DND-41 (cell line): ENCODE results near the gene TBCA.

Source experiments
- ATAC-seq: fragments of 200-7000 bp; cut with Tn5 transposase; 3 replicates; pipeline ENCODE4 v1.9.1; 2021; ENCODE audit warnings: low read depth; ENCODE audit not compliant: insufficient read depth
- DNase-seq: peaks from one replicate; pipeline ENCODE4 v3.0.0-alpha.2; 2020
- H2AFZ ChIP-seq: 2 replicates; pipeline ENCODE4 v1.6.0; 2012; ENCODE audit warnings: low read depth, low read length
- H3K27ac ChIP-seq: 2 replicates; pipeline ENCODE4 v1.5.1; 2012; ENCODE audit warnings: low read length, inconsistent platforms
- H3K27me3 ChIP-seq: fragments of 200-600 bp; sonication (generic); 2 replicates; pipeline ENCODE4 v1.6.0; 2012; ENCODE audit warnings: low read length, mild to moderate bottlenecking, inconsistent platforms; ENCODE audit not compliant: insufficient read depth, poor library complexity
- H3K36me3 ChIP-seq: 2 replicates; pipeline ENCODE4 v1.5.1; 2012; ENCODE audit warnings: low read length, inconsistent platforms; ENCODE audit not compliant: insufficient read depth
- H3K4me1 ChIP-seq: 2 replicates; pipeline ENCODE4 v1.5.1; 2012; ENCODE audit warnings: mild to moderate bottlenecking, low read length; ENCODE audit not compliant: insufficient read depth
- H3K4me2 ChIP-seq: 2 replicates; pipeline ENCODE4 v1.6.0; 2012; ENCODE audit warnings: mild to moderate bottlenecking, moderate library complexity, low read length, inconsistent platforms; ENCODE audit not compliant: insufficient read depth
- H3K4me3 ChIP-seq, 2 experiments: fragments of 200-600 bp in 1 of 2; shearing (Covaris generic) in 1 of 2; 2 replicates each; pipeline ENCODE4 v1.5.1; 2012 to 2016; ENCODE audit warnings: inconsistent platforms in 2 of 2, low read length in 2 of 2, mild to moderate bottlenecking in 2 of 2, low read depth in 1 of 2, moderate library complexity in 1 of 2
- H3K79me2 ChIP-seq: 2 replicates; pipeline ENCODE4 v1.6.0; 2012; ENCODE audit warnings: low read length, inconsistent platforms; ENCODE audit not compliant: insufficient read depth
- H3K9ac ChIP-seq: 2 replicates; pipeline ENCODE4 v1.6.0; 2012; ENCODE audit warnings: low read depth, mild to moderate bottlenecking, inconsistent platforms, low read length, moderate library complexity
- H3K9me3 ChIP-seq: 2 replicates; pipeline ENCODE4 v1.5.1; 2012; ENCODE audit warnings: low read length, moderate library complexity, mild to moderate bottlenecking, inconsistent platforms; ENCODE audit not compliant: insufficient read depth, severe bottlenecking
- H4K20me1 ChIP-seq: 2 replicates; pipeline ENCODE4 v1.6.0; 2012; ENCODE audit warnings: low read length; ENCODE audit not compliant: insufficient read depth
- EZH2 ChIP-seq: IDR thresholded peaks from 3 replicates; pipeline ENCODE4 v1.6.1; 2012; ENCODE audit warnings: borderline replicate concordance, low read depth, mild to moderate bottlenecking, moderate library complexity, low read length, inconsistent platforms; ENCODE audit not compliant: severe bottlenecking
- TF ChIP-seq, protein P1 (sequence below): IDR thresholded peaks from 2 replicates; pipeline ENCODE4 v1.5.1; 2012; ENCODE audit warnings: borderline replicate concordance, low read length, moderate library complexity, mild to moderate bottlenecking; ENCODE audit not compliant: poor library complexity, severe bottlenecking; ENCODE audit errors: extremely low read depth

TBCA gene

GRCh38 chr5:77772729-77773128 is 3.4 kb downstream of the TBCA start:
- no peak for TF ChIP-seq EZH2
- TF ChIP-seq, protein P1, sequence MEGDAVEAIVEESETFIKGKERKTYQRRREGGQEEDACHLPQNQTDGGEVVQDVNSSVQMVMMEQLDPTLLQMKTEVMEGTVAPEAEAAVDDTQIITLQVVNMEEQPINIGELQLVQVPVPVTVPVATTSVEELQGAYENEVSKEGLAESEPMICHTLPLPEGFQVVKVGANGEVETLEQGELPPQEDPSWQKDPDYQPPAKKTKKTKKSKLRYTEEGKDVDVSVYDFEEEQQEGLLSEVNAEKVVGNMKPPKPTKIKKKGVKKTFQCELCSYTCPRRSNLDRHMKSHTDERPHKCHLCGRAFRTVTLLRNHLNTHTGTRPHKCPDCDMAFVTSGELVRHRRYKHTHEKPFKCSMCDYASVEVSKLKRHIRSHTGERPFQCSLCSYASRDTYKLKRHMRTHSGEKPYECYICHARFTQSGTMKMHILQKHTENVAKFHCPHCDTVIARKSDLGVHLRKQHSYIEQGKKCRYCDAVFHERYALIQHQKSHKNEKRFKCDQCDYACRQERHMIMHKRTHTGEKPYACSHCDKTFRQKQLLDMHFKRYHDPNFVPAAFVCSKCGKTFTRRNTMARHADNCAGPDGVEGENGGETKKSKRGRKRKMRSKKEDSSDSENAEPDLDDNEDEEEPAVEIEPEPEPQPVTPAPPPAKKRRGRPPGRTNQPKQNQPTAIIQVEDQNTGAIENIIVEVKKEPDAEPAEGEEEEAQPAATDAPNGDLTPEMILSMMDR, result no peak
- ATAC-seq (no peak), DNase-seq (no peak)
- Histone ChIP-seq H3K9ac (no peak overlapping the region), H3K4me2 (peak overlapping the region; percentile 88; the same call in 1 of the 2 replicates), H3K79me2 (peaks cover 84% of the 10 kb centered on the region), H2AFZ (no peak overlapping the region), H3K4me1 (peaks cover 39% of the 10 kb centered on the region), H3K27ac (no peak overlapping the region), H3K4me3 (peak overlapping the region in 1 of 2 experiments; percentile 18; a peak in 1 of 4 replicates), H3K9me3 (no peaks in the 10 kb centered on the region), H3K36me3 (peaks cover 60% of the 10 kb centered on the region), H4K20me1 (peaks cover 54% of the 10 kb centered on the region), H3K27me3 (no peaks in the 10 kb centered on the region)

- no peaks in the 10 kb centered on the region for H3K9me3 ChIP-seq
- no peak overlapping the region for H3K9ac ChIP-seq
- peaks cover 67% of the 10 kb centered on the region for H3K36me3 ChIP-seq
- no peak for TF ChIP-seq EZH2
- TF ChIP-seq, protein P1, result no peak
- no peaks in the 10 kb centered on the region for H3K27me3 ChIP-seq
- H3K4me2 ChIP-seq, result peak overlapping the region; percentile 1; the same call in 1 of the 2 replicates
- peaks cover 64% of the 10 kb centered on the region for H4K20me1 ChIP-seq
- DNase-seq, result no peak
- H3K4me3 ChIP-seq, result 0 out of 4 replicates have a peak overlapping the region, but pooled peaks of 1 of the 2 experiments have one; percentile 9
- H3K27ac ChIP-seq, result no peak overlapping the region
- H3K79me2 ChIP-seq, result peaks cover 96% of the 10 kb centered on the region
- H2AFZ ChIP-seq, result no peak overlapping the region
- no peak for ATAC-seq
- H3K4me1 ChIP-seq, result peaks cover 33% of the 10 kb centered on the region
These were observed 4.7 kb downstream of the TBCA start for GRCh38 chr5:77771452-77771851.

DNA sequence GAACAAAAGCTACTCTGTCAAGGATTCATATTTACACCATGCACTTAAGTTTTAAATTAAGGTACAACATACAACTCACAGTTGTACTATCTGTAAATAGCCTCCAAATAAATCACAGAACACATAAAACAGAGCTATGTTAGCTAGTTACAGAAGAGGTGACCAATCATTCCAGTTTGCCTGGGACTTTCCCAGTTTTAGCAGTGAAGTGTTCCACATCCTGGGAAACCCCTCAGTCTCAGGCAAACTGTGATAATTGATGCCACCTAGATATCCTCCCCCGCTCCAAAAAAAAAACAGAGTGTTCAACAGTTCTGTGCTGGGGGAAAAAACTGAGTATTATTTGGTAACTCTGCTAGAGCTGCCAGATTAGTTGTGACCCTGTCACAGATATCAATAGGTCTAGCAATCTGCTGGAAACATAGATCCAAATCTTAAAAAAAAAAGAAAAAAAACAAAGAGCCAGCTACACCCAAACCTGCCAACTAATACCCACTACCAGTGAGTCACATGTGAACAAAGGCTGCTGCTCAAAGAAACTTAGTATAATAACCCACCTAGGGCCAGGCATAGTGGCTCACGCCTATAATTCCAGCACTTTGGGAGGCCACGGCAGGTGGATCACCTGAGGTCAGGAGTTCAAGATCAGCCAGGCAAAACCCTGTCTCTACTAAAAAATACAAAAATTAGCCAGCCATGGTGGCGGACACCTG is 5.7 kb downstream of the TBCA start:
- Histone ChIP-seq H3K36me3 (peaks cover 72% of the 10 kb centered on the region), H2AFZ (no peak overlapping the region), H3K27me3 (no peaks in the 10 kb centered on the region), H4K20me1 (peaks cover 67% of the 10 kb centered on the region), H3K27ac (no peak overlapping the region), H3K9me3 (no peaks in the 10 kb centered on the region), H3K4me3 (no peak overlapping the region), H3K79me2 (peaks cover 97% of the 10 kb centered on the region), H3K4me1 (peaks cover 31% of the 10 kb centered on the region), H3K9ac (no peak overlapping the region), H3K4me2 (peak overlapping the region; percentile 13; the same call in 1 of the 2 replicates)
- TF ChIP-seq EZH2, result no peak
- TF ChIP-seq, protein P1, result no peak
- no peak for DNase-seq
- no peak for ATAC-seq
